WTC11 (cell line): ENCODE results near the gene LRRC57. TPM values are rescaled to one million over a fixed set of nuclear protein-coding genes. Genes with fewer than 3 reads are reported as not detected.
"Not testable (repeated sequence)": the region's sequence is repeated elsewhere in the genome, so short reads cannot be mapped to it uniquely, and the experiment has no call there.

ENCODE experiments used
- ATAC-seq: fragments of 200-7000 bp; cut with Tn5 transposase; 2 replicates; pipeline ENCODE4 v1.10.0; 2021; ENCODE audit warnings: mild to moderate bottlenecking, moderate library complexity
- CTCF ChIA-PET: fragments of 300-600 bp; sonication (Branson Sonifier 250); formaldehyde crosslinking; loops from one replicate; lab custom pipeline; 2021; ENCODE audit warnings: antibody characterized with exemption; lab: Charles Lee
- POLR2A ChIA-PET: fragments of 350-600 bp; sonication (Branson Sonifier 250); formaldehyde crosslinking; loops from one replicate; lab custom pipeline; 2021; ENCODE audit warnings: antibody characterized with exemption; lab: Charles Lee
- DNase-seq: peaks from one replicate; pipeline ENCODE4 v3.0.0; 2021; ENCODE audit warnings: low spot score
- H3K27ac Mint-ChIP-seq: 2 replicates; pipeline ENCODE4 v1.8.0; 2021; ENCODE audit warnings: mixed read lengths
- H3K27me3 Mint-ChIP-seq: 2 replicates; pipeline ENCODE4 v1.8.0; 2021; ENCODE audit warnings: low read depth, mild to moderate bottlenecking, moderate library complexity, mixed read lengths
- H3K36me3 Mint-ChIP-seq: 2 replicates; pipeline ENCODE4 v1.8.0; 2021; ENCODE audit warnings: mixed read lengths
- H3K4me1 Mint-ChIP-seq: 2 replicates; pipeline ENCODE4 v1.8.0; 2022; ENCODE audit warnings: mixed read lengths
- H3K4me3 Mint-ChIP-seq: 2 replicates; pipeline ENCODE4 v1.8.0; 2021; ENCODE audit warnings: mild to moderate bottlenecking, moderate library complexity, mixed read lengths
- H3K9me3 Mint-ChIP-seq: 2 replicates; pipeline ENCODE4 v1.8.0; 2021; ENCODE audit warnings: mixed read lengths
- AR ChIP-seq: fragments of 250-450 bp; sonication (Bioruptor Pico); IDR thresholded peaks from 2 replicates; pipeline ENCODE4 v1.9.0; 2021; ENCODE audit warnings: mild to moderate bottlenecking
- ARID4B ChIP-seq: sonication (generic); formaldehyde crosslinking; IDR thresholded peaks from 2 replicates; pipeline ENCODE4 v1.8.0; 2023; ENCODE audit warnings: missing genetic modification reagents, mild to moderate bottlenecking, borderline replicate concordance
- ATF6 ChIP-seq: sonication (generic); formaldehyde crosslinking; IDR thresholded peaks from 2 replicates; pipeline ENCODE4 v1.8.1; 2023; ENCODE audit warnings: mild to moderate bottlenecking, missing genetic modification reagents
- CBFB ChIP-seq: sonication (generic); formaldehyde crosslinking; IDR thresholded peaks from 2 replicates; pipeline ENCODE4 v1.8.1; 2022; ENCODE audit warnings: mild to moderate bottlenecking, low read depth, missing genetic modification reagents
- FOXJ3 ChIP-seq: sonication (generic); formaldehyde crosslinking; IDR thresholded peaks from 2 replicates; pipeline ENCODE4 v1.9.0; 2021; ENCODE audit warnings: missing genetic modification reagents, mild to moderate bottlenecking, borderline replicate concordance
- GTF2I ChIP-seq: fragments of 250-450 bp; sonication (Bioruptor Pico); conservative IDR thresholded peaks from 2 replicates; pipeline ENCODE4 v1.4.0; 2021; ENCODE audit warnings: mild to moderate bottlenecking
- JAZF1 ChIP-seq: fragments of 250-450 bp; sonication (Bioruptor Pico); IDR thresholded peaks from 2 replicates; pipeline ENCODE4 v1.9.0; 2021; ENCODE audit warnings: moderate library complexity, mild to moderate bottlenecking, inconsistent platforms
- NR3C1 ChIP-seq: sonication (generic); formaldehyde crosslinking; conservative IDR thresholded peaks from 2 replicates; pipeline ENCODE4 v1.8.1; 2023; ENCODE audit warnings: low read depth, mild to moderate bottlenecking, missing genetic modification reagents
- PREB ChIP-seq: sonication (generic); formaldehyde crosslinking; IDR thresholded peaks from 2 replicates; pipeline ENCODE4 v1.8.1; 2022; ENCODE audit warnings: mild to moderate bottlenecking, missing genetic modification reagents, moderate library complexity, borderline replicate concordance
- RORB ChIP-seq: fragments of 250-450 bp; sonication (Bioruptor Pico); IDR thresholded peaks from 2 replicates; pipeline ENCODE4 v1.9.0; 2021; ENCODE audit warnings: mild to moderate bottlenecking
- SMAD4 ChIP-seq: sonication (generic); formaldehyde crosslinking; IDR thresholded peaks from 2 replicates; pipeline ENCODE4 v1.8.0; 2022; ENCODE audit warnings: mild to moderate bottlenecking, missing genetic modification reagents
- ZNF317 ChIP-seq: sonication (generic); formaldehyde crosslinking; IDR thresholded peaks from 2 replicates; pipeline ENCODE4 v1.8.1; 2023; ENCODE audit warnings: low read depth, mild to moderate bottlenecking, moderate library complexity, missing genetic modification reagents, borderline replicate concordance
- ZNF512 ChIP-seq: sonication (generic); formaldehyde crosslinking; IDR thresholded peaks from 2 replicates; pipeline ENCODE4 v1.8.1; 2022; ENCODE audit warnings: missing genetic modification reagents, borderline replicate concordance
- ZNF532 ChIP-seq: fragments of 250-450 bp; sonication (Bioruptor Pico); IDR thresholded peaks from 2 replicates; pipeline ENCODE4 v1.9.0; 2021; ENCODE audit warnings: mild to moderate bottlenecking, borderline replicate concordance
- total RNA-seq: library from RNA; stranded (reverse); gene quantifications from 3 replicates; pipeline ENCODE4 v1.2.3, GENCODE V29; 2021

LRRC57 gene
- total RNA-seq, 1 experiment from 2014 or later: 13.3 TPM

- CTCF ChIA-PET: no interaction called here
- no peaks in the 10 kb centered on the region for H3K4me1 Mint-ChIP-seq
- H3K9me3 Mint-ChIP-seq: no peaks in the 10 kb centered on the region
- H3K4me3 Mint-ChIP-seq: no peak overlapping the region
- H3K27me3 Mint-ChIP-seq: no peaks in the 10 kb centered on the region
- TF ChIP-seq GTF2I (CRISPR knock-in tag): no peak
- TF ChIP-seq SMAD4: no peak
- TF ChIP-seq RORB (CRISPR knock-in tag): no peak
- no peak for TF ChIP-seq AR (CRISPR knock-in tag)
- TF ChIP-seq PREB: no peak
- H3K27ac Mint-ChIP-seq: no peak overlapping the region
- POLR2A ChIA-PET: no interaction called here
- peaks cover 40% of the 10 kb centered on the region for H3K36me3 Mint-ChIP-seq
- DNase-seq (no peak), ATAC-seq (no peak)
Measured at GRCh38 chr15:42558739-42559138, 10.1 kb upstream of the LRRC57 start.

- not testable (repeated sequence) for H3K27me3 Mint-ChIP-seq, H3K4me3 Mint-ChIP-seq, H3K9me3 Mint-ChIP-seq, H3K4me1 Mint-ChIP-seq, DNase-seq, ATAC-seq, H3K27ac Mint-ChIP-seq
- ChIA-PET CTCF (interaction anchor here (0.8 kb wide), 1 partner anchor 35 kb away, joined by 3 read pairs; no protein-coding TSS in a partner anchor), POLR2A (interaction anchor here (0.6 kb wide), 1 partner anchor 321 kb away, joined by 4 read pairs; no protein-coding TSS in a partner anchor)
- peaks cover 30% of the 10 kb centered on the region for H3K36me3 Mint-ChIP-seq
Measured at GRCh38 chr15:42556550-42557207, 8.1 kb upstream of the LRRC57 start.

- Mint-ChIP-seq H3K4me3 (no peak overlapping the region), H3K9me3 (no peaks in the 10 kb centered on the region), H3K36me3 (peaks cover 9% of the 10 kb centered on the region), H3K4me1 (peaks cover 7% of the 10 kb centered on the region), H3K27ac (no peak overlapping the region), H3K27me3 (no peaks in the 10 kb centered on the region)
- ATAC-seq: no peak
- ChIA-PET CTCF (no interaction called here), POLR2A (no interaction called here)
- no peak for TF ChIP-seq JAZF1 (CRISPR knock-in tag)
- TF ChIP-seq ARID4B (CRISPR knock-in tag): no peak
- TF ChIP-seq FOXJ3 (CRISPR knock-in tag): no peak
- no peak for TF ChIP-seq ATF6 (CRISPR knock-in tag)
- TF ChIP-seq NR3C1 (CRISPR knock-in tag): no peak
- no peak for TF ChIP-seq ZNF512 (CRISPR knock-in tag)
- TF ChIP-seq ZNF317: no peak
- no peak for TF ChIP-seq CBFB (CRISPR knock-in tag)
- no peak for TF ChIP-seq ZNF532 (CRISPR knock-in tag)
- DNase-seq: no peak
Measured at GRCh38 chr15:42553554-42553953, 5.0 kb upstream of the LRRC57 start.
